Prostate gland (tissue), 2 donors: ENCODE data around the gene PPP1R7.

Source experiments
- CTCF ChIP-seq, 4 experiments: fragments of 200-600 bp in 2 of 4; fragments of 450-650 bp in 2 of 4; sonication (generic) in 2 of 4; IDR thresholded peaks; 1 replicate in 3 of 4; 2 replicates in 1 of 4; pipeline ENCODE4 v1.5.1; 2016 to 2019; ENCODE audit warnings: antibody characterized with exemption in 4 of 4, mild to moderate bottlenecking in 2 of 4, moderate library complexity in 2 of 4
- POLR2AphosphoS5 ChIP-seq: sonication (generic); formaldehyde crosslinking; IDR thresholded peaks from one replicate; pipeline ENCODE4 v1.6.1; 2017; ENCODE audit warnings: antibody characterized with exemption

- no peak for TF ChIP-seq CTCF (IDR thresholded peaks at IDR 0.05)
- TF ChIP-seq POLR2AphosphoS5: no peak
Observed at GRCh38 chr2:241190291-241190981, 40.2 kb downstream of the PPP1R7 start.
